Measurements from ENCODE around the gene PARS2.

- peak; percentile 46 for TF ChIP-seq CTCF (IDR thresholded peaks at IDR 0.05; ENCODE audit: poor library complexity)
- TF ChIP-seq EZH2 (IDR thresholded peaks at IDR 0.05; ENCODE audit: borderline replicate concordance), result no peak
Measured at GRCh38 chr1:54791880-54792522, 27.7 kb upstream of the PARS2 start.
